ENCODE measurements around the gene AGMAT.

DNA sequence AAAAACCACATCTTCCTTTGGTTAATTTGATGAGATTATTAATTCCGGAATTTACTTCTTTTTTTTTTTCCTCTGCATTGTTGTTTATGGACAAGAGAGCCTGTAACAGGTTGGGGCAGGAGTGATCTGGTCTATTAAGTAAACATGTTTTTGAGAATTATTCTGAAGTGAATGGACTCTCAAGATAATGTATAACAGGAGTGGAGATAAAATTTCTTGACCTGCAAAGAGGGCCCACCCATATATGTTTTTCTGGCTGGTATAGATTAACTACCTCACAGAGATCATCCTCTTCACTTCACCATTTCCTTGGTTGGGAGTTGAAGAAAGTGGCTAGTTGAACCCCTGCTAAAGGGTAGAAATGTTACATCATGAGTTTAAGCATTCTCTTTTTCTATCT lies 43.2 kb upstream of the AGMAT start:
- TF ChIP-seq, protein P1, sequence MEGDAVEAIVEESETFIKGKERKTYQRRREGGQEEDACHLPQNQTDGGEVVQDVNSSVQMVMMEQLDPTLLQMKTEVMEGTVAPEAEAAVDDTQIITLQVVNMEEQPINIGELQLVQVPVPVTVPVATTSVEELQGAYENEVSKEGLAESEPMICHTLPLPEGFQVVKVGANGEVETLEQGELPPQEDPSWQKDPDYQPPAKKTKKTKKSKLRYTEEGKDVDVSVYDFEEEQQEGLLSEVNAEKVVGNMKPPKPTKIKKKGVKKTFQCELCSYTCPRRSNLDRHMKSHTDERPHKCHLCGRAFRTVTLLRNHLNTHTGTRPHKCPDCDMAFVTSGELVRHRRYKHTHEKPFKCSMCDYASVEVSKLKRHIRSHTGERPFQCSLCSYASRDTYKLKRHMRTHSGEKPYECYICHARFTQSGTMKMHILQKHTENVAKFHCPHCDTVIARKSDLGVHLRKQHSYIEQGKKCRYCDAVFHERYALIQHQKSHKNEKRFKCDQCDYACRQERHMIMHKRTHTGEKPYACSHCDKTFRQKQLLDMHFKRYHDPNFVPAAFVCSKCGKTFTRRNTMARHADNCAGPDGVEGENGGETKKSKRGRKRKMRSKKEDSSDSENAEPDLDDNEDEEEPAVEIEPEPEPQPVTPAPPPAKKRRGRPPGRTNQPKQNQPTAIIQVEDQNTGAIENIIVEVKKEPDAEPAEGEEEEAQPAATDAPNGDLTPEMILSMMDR (IDR thresholded peaks at IDR 0.05) = no peak
- TF ChIP-seq POLR2AphosphoS5 (IDR thresholded peaks at IDR 0.05) (no peak), POLR2A (IDR thresholded peaks at IDR 0.05) (no peak)

Measured in prostate gland (tissue), 2 donors.